ENCODE results near the gene ITGB4. TPM values are rescaled to one million over a fixed set of nuclear protein-coding genes. Genes with fewer than 3 reads are reported as not detected.

Gene ITGB4
- total and polyA plus RNA-seq, 9 of the 15 experiments (the other 6 are each of a cell fraction or from before 2014, with no cell fraction given): 0.05 to 2.8 (median 0.76) TPM; not detected in 3

- peak in 1 of 2 experiments; percentile 55; a peak in 1 of 4 replicates for TF ChIP-seq MNT (conservative IDR thresholded peaks at IDR 0.05)
- no peak for TF ChIP-seq RHOXF2B (CRISPR knock-in tag; conservative IDR thresholded peaks at IDR 0.05)
- no peak for TF ChIP-seq SIN3B (IDR thresholded peaks at IDR 0.05; ENCODE audit: low read depth)
- 0 out of 2 replicates have a peak, but pooled peaks have one; percentile 52 for TF ChIP-seq ZBTB2 (IDR thresholded peaks at IDR 0.05)
- peak; percentile 81; the same call in 1 of the 2 replicates for TF ChIP-seq FOXK1 (CRISPR knock-in tag; IDR thresholded peaks at IDR 0.05; ENCODE audit: borderline replicate concordance)
- peak; percentile 96 for TF ChIP-seq HDGF (IDR thresholded peaks at IDR 0.05)
- TF ChIP-seq KDM2B (CRISPR knock-in tag; IDR thresholded peaks at IDR 0.05): no peak
- TF ChIP-seq POLR2A (conservative IDR thresholded peaks at IDR 0.05): peak; percentile 43; the same call in 1 of the 2 replicates
- TF ChIP-seq ZNF695 (CRISPR knock-in tag; IDR thresholded peaks at IDR 0.05): no peak
- peak in 1 of 2 experiments; percentile 2; a peak in 1 of 4 replicates for TF ChIP-seq MLX (CRISPR knock-in tag; conservative IDR thresholded peaks at IDR 0.05)
- TF ChIP-seq ZNF511 (CRISPR knock-in tag; IDR thresholded peaks at IDR 0.05): peak; percentile 29; the same call in 1 of the 2 replicates
- TF ChIP-seq TSC22D4 (tag; IDR thresholded peaks at IDR 0.05): peak; percentile 78; the same call in 1 of the 2 replicates
- TF ChIP-seq ZNF274 (IDR thresholded peaks at IDR 0.05; ENCODE audit: borderline replicate concordance, low read depth, low read length): no peak
- TF ChIP-seq PHF20 (IDR thresholded peaks at IDR 0.05; ENCODE audit: partially characterized antibody): peak; percentile 72
- 0 out of 4 replicates have a peak, but pooled peaks of 1 of the 2 experiments have one; percentile 31 for TF ChIP-seq FOXK2 (conservative IDR thresholded peaks at IDR 0.05 in 1 of 2, IDR thresholded peaks at IDR 0.05 in 1 of 2; ENCODE audit: low read depth in 2 of 2)
- peak; percentile 30; the same call in 1 of the 2 replicates for TF ChIP-seq JUND (IDR thresholded peaks at IDR 0.05; ENCODE audit: borderline replicate concordance, low read depth, low read length)
- TF ChIP-seq JUND (tag; IDR thresholded peaks at IDR 0.05; ENCODE audit: borderline replicate concordance, low read depth, low read length): peak; percentile 47; the same call in 1 of the 3 replicates
- TF ChIP-seq MTA1 (IDR thresholded peaks at IDR 0.05; ENCODE audit: borderline replicate concordance): peak; percentile 71
- TF ChIP-seq KDM1A (IDR thresholded peaks at IDR 0.05): peak in 1 of 2 experiments; percentile 88; a peak in 2 of 4 replicates
- no peak for TF ChIP-seq ZNF175 (CRISPR knock-in tag; IDR thresholded peaks at IDR 0.05; ENCODE audit: low read depth)
Observed at GRCh38 chr17:75754378-75755204, 33.3 kb downstream of the ITGB4 start (continued).

Measured in K562 (cell line).